MM.1S (cell line): ENCODE measurements around the gene POMT2.

Experiments used
- DNase-seq: peaks from one replicate; pipeline ENCODE4 v3.0.0-alpha.2; 2015
- H2AFZ ChIP-seq: fragments of 300-600 bp; sonication (generic); 2 replicates; pipeline ENCODE4 v1.6.0; 2016; ENCODE audit warnings: antibody characterized with exemption, low read length
- H3F3A ChIP-seq: fragments of 300-600 bp; sonication (generic); 2 replicates; pipeline ENCODE4 v1.6.1; 2016; ENCODE audit warnings: mild to moderate bottlenecking, antibody characterized with exemption, low read length, moderate library complexity, mixed read lengths; ENCODE audit not compliant: insufficient read depth
- H3K27ac ChIP-seq: fragments of 300-600 bp; sonication (generic); 2 replicates; pipeline ENCODE4 v1.5.1; 2016; ENCODE audit warnings: mild to moderate bottlenecking, low read length
- H3K27me3 ChIP-seq: fragments of 300-600 bp; sonication (generic); replicated peaks from 2 replicates; pipeline ENCODE4 v1.6.0; 2016; ENCODE audit warnings: low read length; ENCODE audit not compliant: insufficient read depth
- H3K36me3 ChIP-seq: fragments of 300-600 bp; sonication (generic); replicated peaks from 2 replicates; pipeline ENCODE4 v1.6.1; 2016; ENCODE audit warnings: mild to moderate bottlenecking, low read length, mixed read lengths; ENCODE audit not compliant: insufficient read depth
- H3K4me1 ChIP-seq: fragments of 300-600 bp; sonication (generic); 2 replicates; pipeline ENCODE4 v1.6.1; 2016; ENCODE audit warnings: low read length, mixed read lengths
- H3K4me2 ChIP-seq: fragments of 300-600 bp; sonication (generic); 2 replicates; pipeline ENCODE4 v1.6.0; 2016; ENCODE audit warnings: low read depth, low read length
- H3K4me3 ChIP-seq: fragments of 300-600 bp; sonication (generic); 2 replicates; pipeline ENCODE4 v1.5.1; 2016; ENCODE audit warnings: low read length, mixed read lengths
- H3K79me2 ChIP-seq: fragments of 300-600 bp; sonication (generic); 2 replicates; pipeline ENCODE4 v1.6.1; 2016; ENCODE audit warnings: mixed run types, low read length, mixed read lengths
- H3K9ac ChIP-seq: fragments of 300-600 bp; sonication (generic); 2 replicates; pipeline ENCODE4 v1.6.1; 2016; ENCODE audit warnings: low read length, mixed read lengths
- H3K9me2 ChIP-seq: fragments of 300-600 bp; sonication (generic); replicated peaks from 2 replicates; pipeline ENCODE4 v1.6.1; 2016; ENCODE audit warnings: mild to moderate bottlenecking, low read length, mixed read lengths; ENCODE audit not compliant: insufficient read depth
- H3K9me3 ChIP-seq: fragments of 300-600 bp; sonication (generic); replicated peaks from 2 replicates; pipeline ENCODE4 v1.6.1; 2016; ENCODE audit warnings: mild to moderate bottlenecking, low read length, mixed read lengths; ENCODE audit not compliant: insufficient read depth
- H4K20me1 ChIP-seq: fragments of 300-600 bp; sonication (generic); 2 replicates; pipeline ENCODE4 v1.6.1; 2016; ENCODE audit warnings: mild to moderate bottlenecking, low read length, moderate library complexity, mixed read lengths; ENCODE audit not compliant: insufficient read depth
- EZH2 ChIP-seq: fragments of 300-600 bp; sonication (generic); optimal IDR thresholded peaks from 2 replicates; pipeline ENCODE3; 2017; ENCODE audit warnings: low read depth, mild to moderate bottlenecking, antibody characterized with exemption, low read length, mixed read lengths
- EZH2phosphoT487 ChIP-seq: fragments of 300-600 bp; sonication (generic); IDR thresholded peaks from 2 replicates; pipeline ENCODE4 v1.6.1; 2018; ENCODE audit warnings: antibody characterized with exemption, low read length
- TF ChIP-seq, protein P1 (sequence below): fragments of 300-600 bp; sonication (generic); IDR thresholded peaks from 2 replicates; pipeline ENCODE4 v1.5.1; 2016; ENCODE audit warnings: antibody characterized with exemption, low read length, mixed read lengths

The POMT2 gene

DNA sequence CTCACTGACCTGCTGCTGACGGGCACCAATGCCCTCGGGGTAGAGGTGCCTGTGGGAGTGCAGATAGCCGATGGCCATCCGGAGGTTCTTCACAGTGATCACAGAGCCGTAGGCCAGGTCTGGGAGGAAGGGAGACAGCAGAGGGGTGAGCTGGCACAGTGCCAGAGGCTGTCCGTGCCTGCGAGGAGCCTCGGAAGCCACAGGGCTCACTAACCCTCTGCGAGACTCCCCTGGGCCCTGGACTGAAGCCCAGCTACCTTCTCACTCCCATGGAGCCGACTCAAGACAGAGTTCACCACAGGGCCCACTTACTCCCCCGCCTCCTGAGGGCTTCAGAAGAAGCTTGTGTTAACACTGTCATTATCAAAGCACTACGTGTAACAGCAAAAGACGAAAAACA, 24.5 kb downstream of the POMT2 start:
- H4K20me1 ChIP-seq: no peaks in the 10 kb centered on the region
- no peaks in the 10 kb centered on the region for H3F3A ChIP-seq
- H3K27ac ChIP-seq: no peak overlapping the region
- no peaks in the 10 kb centered on the region for H3K9me3 ChIP-seq
- no peaks in the 10 kb centered on the region for H3K79me2 ChIP-seq
- no peak overlapping the region for H2AFZ ChIP-seq
- no peak overlapping the region for H3K4me2 ChIP-seq
- H3K27me3 ChIP-seq: no peaks in the 10 kb centered on the region
- no peaks in the 10 kb centered on the region for H3K4me1 ChIP-seq
- TF ChIP-seq EZH2 (no peak), EZH2phosphoT487 (no peak)
- H3K36me3 ChIP-seq: no peaks in the 10 kb centered on the region
- H3K9ac ChIP-seq: no peak overlapping the region
- no peaks in the 10 kb centered on the region for H3K9me2 ChIP-seq
- DNase-seq: no peak
- no peak overlapping the region for H3K4me3 ChIP-seq

DNA sequence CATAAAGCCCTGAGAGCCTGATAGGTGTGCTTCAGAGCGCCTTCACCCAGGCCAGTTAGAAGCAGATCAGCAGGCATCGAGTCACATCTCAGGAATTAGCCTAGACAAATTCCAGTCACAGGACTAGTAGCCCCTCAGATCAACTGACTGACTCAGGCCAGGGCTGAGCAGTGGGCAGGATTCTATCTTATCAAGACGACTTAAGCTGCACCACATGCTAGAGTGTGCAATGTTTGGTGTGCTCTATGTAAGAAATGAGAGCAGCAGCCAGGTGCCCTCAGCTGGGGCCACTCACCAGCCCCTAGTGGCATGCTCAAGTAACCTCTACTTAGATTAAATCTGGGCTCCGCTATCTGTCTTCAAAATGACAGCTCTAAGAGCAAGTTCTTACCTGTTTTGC, 30.0 kb downstream of the POMT2 start:
- Histone ChIP-seq H3K4me3 (no peak overlapping the region), H3K9me3 (no peaks in the 10 kb centered on the region), H3K4me1 (no peaks in the 10 kb centered on the region), H3K27me3 (no peaks in the 10 kb centered on the region), H3K9me2 (no peaks in the 10 kb centered on the region), H2AFZ (no peak overlapping the region), H3K9ac (no peak overlapping the region), H3K27ac (no peak overlapping the region), H3K79me2 (no peaks in the 10 kb centered on the region), H3K4me2 (no peak overlapping the region), H4K20me1 (no peaks in the 10 kb centered on the region), H3K36me3 (no peaks in the 10 kb centered on the region), H3F3A (no peaks in the 10 kb centered on the region)
- no peak for DNase-seq
- TF ChIP-seq EZH2phosphoT487: no peak
- TF ChIP-seq EZH2: no peak
- TF ChIP-seq, protein P1, sequence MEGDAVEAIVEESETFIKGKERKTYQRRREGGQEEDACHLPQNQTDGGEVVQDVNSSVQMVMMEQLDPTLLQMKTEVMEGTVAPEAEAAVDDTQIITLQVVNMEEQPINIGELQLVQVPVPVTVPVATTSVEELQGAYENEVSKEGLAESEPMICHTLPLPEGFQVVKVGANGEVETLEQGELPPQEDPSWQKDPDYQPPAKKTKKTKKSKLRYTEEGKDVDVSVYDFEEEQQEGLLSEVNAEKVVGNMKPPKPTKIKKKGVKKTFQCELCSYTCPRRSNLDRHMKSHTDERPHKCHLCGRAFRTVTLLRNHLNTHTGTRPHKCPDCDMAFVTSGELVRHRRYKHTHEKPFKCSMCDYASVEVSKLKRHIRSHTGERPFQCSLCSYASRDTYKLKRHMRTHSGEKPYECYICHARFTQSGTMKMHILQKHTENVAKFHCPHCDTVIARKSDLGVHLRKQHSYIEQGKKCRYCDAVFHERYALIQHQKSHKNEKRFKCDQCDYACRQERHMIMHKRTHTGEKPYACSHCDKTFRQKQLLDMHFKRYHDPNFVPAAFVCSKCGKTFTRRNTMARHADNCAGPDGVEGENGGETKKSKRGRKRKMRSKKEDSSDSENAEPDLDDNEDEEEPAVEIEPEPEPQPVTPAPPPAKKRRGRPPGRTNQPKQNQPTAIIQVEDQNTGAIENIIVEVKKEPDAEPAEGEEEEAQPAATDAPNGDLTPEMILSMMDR: no peak

DNA sequence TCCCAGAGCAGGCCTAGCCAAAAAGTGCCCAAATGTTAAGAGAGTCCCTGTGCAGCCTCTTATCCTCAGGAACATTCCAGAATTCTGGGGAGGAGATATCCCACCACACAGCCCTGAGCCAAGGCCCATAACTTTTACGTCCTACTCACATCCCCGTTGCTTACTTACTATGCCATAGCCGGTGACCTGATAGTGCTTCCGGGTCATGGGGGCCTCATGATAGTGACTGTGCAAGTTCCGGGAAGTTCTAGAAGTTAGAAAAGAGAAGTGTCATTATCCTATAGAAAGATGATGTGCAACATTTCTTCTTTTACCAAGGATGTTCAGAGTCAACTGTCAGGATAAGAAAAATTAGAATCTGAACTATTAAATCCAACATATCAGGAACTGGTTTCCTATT, 34.1 kb downstream of the POMT2 start:
- Histone ChIP-seq H3K9me2 (no peaks in the 10 kb centered on the region), H3K9ac (no peak overlapping the region), H3K4me1 (no peaks in the 10 kb centered on the region), H3K79me2 (no peaks in the 10 kb centered on the region), H4K20me1 (no peaks in the 10 kb centered on the region), H3K4me2 (no peak overlapping the region), H3K9me3 (no peaks in the 10 kb centered on the region), H2AFZ (no peak overlapping the region), H3K27me3 (no peaks in the 10 kb centered on the region), H3K36me3 (no peaks in the 10 kb centered on the region), H3K27ac (no peak overlapping the region), H3F3A (no peaks in the 10 kb centered on the region), H3K4me3 (no peak overlapping the region)
- no peak for TF ChIP-seq EZH2
- DNase-seq: no peak

DNA sequence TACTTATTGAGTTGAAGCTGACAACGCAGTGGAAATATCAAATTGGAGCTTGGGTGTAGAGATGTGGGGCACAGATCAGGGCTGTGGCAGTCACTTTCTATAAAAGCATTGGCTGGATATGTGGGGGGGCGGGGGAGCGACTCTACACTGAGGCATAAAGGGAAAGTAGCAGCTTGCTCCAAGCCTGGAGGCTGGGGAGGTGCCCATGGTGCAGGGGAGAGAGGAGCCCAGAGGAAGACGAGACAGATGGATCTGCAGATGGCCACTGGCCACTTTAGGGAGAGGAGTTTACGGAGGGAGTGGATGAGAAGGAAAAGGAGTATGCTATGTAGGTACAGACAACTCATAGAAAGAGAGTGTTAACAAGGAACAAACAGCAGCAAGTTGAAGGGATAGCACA, 36.2 kb downstream of the POMT2 start:
- Histone ChIP-seq H3K9me2 (no peaks in the 10 kb centered on the region), H3K27me3 (no peaks in the 10 kb centered on the region), H3K27ac (no peak overlapping the region), H2AFZ (no peak overlapping the region), H3K4me2 (no peak overlapping the region), H4K20me1 (no peaks in the 10 kb centered on the region), H3K36me3 (no peaks in the 10 kb centered on the region), H3K4me3 (no peak overlapping the region), H3F3A (no peaks in the 10 kb centered on the region), H3K4me1 (no peaks in the 10 kb centered on the region), H3K9ac (no peak overlapping the region), H3K79me2 (no peaks in the 10 kb centered on the region), H3K9me3 (no peaks in the 10 kb centered on the region)
- DNase-seq: no peak
- TF ChIP-seq EZH2phosphoT487 (no peak), EZH2 (no peak)
- TF ChIP-seq, protein P1: no peak
